Ishikawa (cell line): ENCODE results near the gene AMN1.

Experiments used
- CEBPB ChIP-seq: IDR thresholded peaks from 2 replicates; pipeline ENCODE4 v1.6.1; 2012
- EGR1 ChIP-seq: IDR thresholded peaks from 2 replicates; pipeline ENCODE4 v1.6.1; 2012
- EP300 ChIP-seq: IDR thresholded peaks from 2 replicates; pipeline ENCODE4 v1.6.1; 2012; ENCODE audit warnings: borderline replicate concordance
- FOXM1 ChIP-seq: IDR thresholded peaks from 2 replicates; pipeline ENCODE4 v1.6.1; 2012; ENCODE audit warnings: low read depth, borderline replicate concordance
- MAX ChIP-seq: IDR thresholded peaks from 2 replicates; pipeline ENCODE4 v1.6.1; 2012
- NFIC ChIP-seq: IDR thresholded peaks from 2 replicates; pipeline ENCODE4 v1.6.1; 2012
- RAD21 ChIP-seq: IDR thresholded peaks from 2 replicates; pipeline ENCODE4 v1.6.1; 2012; ENCODE audit warnings: low read depth
- REST ChIP-seq: IDR thresholded peaks from 2 replicates; pipeline ENCODE4 v1.6.1; 2012; ENCODE audit warnings: low read depth, mild to moderate bottlenecking
- TAF1 ChIP-seq: IDR thresholded peaks from 2 replicates; pipeline ENCODE4 v1.6.1; 2012; ENCODE audit warnings: low read depth, mild to moderate bottlenecking
- TCF12 ChIP-seq: IDR thresholded peaks from 2 replicates; pipeline ENCODE4 v1.6.1; 2012; ENCODE audit warnings: low read depth
- TEAD4 ChIP-seq: IDR thresholded peaks from 2 replicates; pipeline ENCODE4 v1.6.1; 2012
- USF1 ChIP-seq: IDR thresholded peaks from 2 replicates; pipeline ENCODE4 v1.6.1; 2012
- YY1 ChIP-seq: IDR thresholded peaks from 2 replicates; pipeline ENCODE4 v1.6.1; 2012; ENCODE audit warnings: low read depth
- ZBTB7A ChIP-seq: IDR thresholded peaks from 2 replicates; pipeline ENCODE4 v1.6.1; 2012; ENCODE audit warnings: low read depth

GRCh38 chr12:31715283-31715825 is 13.5 kb downstream of the AMN1 start:
- no peak for TF ChIP-seq YY1
- no peak for TF ChIP-seq EP300
- TF ChIP-seq CEBPB, result no peak
- no peak for TF ChIP-seq NFIC
- no peak for TF ChIP-seq EGR1
- TF ChIP-seq RAD21, result no peak
- TF ChIP-seq TAF1, result no peak
- TF ChIP-seq MAX, result no peak
- no peak for TF ChIP-seq ZBTB7A
- TF ChIP-seq REST, result no peak
- TF ChIP-seq TCF12, result no peak
- no peak for TF ChIP-seq USF1
- TF ChIP-seq TEAD4, result no peak
- no peak for TF ChIP-seq FOXM1
